Fibroblast of pulmonary artery (primary cell): Measurements from ENCODE around the gene GLIPR2.
A peak's percentile ranks its signal among the peaks of the same experiment; 100 is the strongest.

Source experiments
- DNase-seq: peaks from one replicate; pipeline ENCODE4 v3.0.0-alpha.2; 2010; ENCODE audit warnings: low read depth
- H3K4me3 ChIP-seq: replicated peaks from 2 replicates; pipeline ENCODE4 v1.5.1; 2011; ENCODE audit warnings: low read depth, mild to moderate bottlenecking, control low read depth, low read length, moderate library complexity
- TF ChIP-seq, protein P1 (sequence below): IDR thresholded peaks from 2 replicates; pipeline ENCODE4 v1.5.1; 2011; ENCODE audit warnings: mild to moderate bottlenecking, control low read depth, low read length, inconsistent platforms; ENCODE audit errors: missing control alignments

The GLIPR2 gene

DNA sequence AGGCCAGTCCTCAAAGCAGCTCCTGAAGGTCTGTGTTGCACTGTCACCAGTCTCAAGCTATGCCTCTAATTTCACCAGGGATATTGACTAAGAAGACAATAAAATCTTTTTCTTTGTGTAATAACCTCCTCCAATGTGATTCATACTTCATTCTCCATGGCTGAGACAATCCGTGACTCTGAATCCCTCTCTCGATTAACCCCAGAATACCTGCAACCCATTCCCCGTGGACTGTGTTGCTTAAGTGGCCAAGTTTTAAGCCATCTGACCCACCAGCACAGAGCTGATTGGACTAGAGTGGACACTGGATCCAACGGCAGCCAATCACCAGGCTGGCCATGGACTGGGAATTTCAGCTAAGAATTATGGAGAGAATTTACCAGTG lies 27.2 kb downstream of the GLIPR2 start:
- peak; percentile 63 for DNase-seq
- TF ChIP-seq, protein P1, sequence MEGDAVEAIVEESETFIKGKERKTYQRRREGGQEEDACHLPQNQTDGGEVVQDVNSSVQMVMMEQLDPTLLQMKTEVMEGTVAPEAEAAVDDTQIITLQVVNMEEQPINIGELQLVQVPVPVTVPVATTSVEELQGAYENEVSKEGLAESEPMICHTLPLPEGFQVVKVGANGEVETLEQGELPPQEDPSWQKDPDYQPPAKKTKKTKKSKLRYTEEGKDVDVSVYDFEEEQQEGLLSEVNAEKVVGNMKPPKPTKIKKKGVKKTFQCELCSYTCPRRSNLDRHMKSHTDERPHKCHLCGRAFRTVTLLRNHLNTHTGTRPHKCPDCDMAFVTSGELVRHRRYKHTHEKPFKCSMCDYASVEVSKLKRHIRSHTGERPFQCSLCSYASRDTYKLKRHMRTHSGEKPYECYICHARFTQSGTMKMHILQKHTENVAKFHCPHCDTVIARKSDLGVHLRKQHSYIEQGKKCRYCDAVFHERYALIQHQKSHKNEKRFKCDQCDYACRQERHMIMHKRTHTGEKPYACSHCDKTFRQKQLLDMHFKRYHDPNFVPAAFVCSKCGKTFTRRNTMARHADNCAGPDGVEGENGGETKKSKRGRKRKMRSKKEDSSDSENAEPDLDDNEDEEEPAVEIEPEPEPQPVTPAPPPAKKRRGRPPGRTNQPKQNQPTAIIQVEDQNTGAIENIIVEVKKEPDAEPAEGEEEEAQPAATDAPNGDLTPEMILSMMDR, result no peak
- no peak overlapping the region for H3K4me3 ChIP-seq

DNA sequence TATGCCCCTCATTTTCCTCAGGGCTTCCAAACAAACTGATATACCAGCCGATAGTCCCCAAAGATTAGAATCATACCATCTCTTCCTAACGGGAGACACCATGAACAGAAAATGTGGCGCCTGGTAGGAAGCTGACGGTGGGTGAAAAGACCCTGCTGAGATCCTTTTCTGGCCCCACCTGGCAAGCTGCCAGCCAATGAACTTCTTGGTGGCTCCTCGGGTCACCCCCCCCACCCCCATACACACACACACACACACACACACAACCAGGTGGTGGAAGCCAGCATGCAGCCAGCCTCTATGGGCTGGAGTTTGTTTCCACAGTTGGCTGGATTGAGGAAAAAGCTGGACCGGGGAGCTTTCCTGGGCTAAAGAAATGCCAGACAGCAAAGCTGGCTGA lies 27.8 kb downstream of the GLIPR2 start:
- H3K4me3 ChIP-seq, result no peak overlapping the region
- TF ChIP-seq, protein P1, result no peak
- DNase-seq, result no peak

DNA sequence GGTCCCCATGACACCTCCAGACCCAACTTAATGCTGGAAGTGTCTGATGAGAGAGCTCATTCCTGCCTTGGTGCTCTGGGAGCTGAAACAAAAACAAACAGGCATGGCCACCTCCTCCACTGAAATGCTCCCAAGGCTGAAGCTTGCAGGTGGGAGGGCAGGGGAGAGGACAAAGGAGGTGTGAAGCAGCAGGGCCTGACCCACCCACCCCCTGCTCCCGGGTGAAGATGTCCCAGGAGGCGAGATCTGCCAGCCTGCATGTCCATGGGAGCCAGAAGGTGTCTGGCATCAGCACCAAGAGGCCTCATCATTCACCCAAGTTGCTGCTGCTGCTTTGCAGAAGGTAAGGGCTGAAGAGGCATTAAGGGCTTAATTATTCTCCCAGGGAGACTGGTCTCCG lies 28.5 kb downstream of the GLIPR2 start:
- DNase-seq, result no peak
- no peak overlapping the region for H3K4me3 ChIP-seq
- TF ChIP-seq, protein P1, result no peak

DNA sequence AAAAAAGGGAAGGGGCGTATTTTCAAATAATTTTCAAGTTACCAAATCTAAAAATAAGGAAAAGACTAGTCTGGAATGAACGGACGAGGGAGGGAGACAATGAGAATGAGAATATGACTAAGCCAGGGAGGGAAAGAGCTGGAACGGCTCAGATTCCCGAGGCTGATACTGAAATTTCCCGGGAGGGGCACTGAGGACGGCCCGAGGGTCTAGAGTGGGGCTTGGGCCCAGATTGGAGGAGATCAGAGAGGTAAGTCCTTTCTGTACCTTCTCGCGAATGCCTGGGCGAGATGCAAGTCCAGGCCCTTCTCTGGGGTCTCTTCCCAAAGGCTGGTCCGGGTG lies 29.3 kb downstream of the GLIPR2 start:
- peak overlapping the region; percentile 58 for H3K4me3 ChIP-seq
- TF ChIP-seq, protein P1, result no peak
- DNase-seq, result peak; percentile 60

DNA sequence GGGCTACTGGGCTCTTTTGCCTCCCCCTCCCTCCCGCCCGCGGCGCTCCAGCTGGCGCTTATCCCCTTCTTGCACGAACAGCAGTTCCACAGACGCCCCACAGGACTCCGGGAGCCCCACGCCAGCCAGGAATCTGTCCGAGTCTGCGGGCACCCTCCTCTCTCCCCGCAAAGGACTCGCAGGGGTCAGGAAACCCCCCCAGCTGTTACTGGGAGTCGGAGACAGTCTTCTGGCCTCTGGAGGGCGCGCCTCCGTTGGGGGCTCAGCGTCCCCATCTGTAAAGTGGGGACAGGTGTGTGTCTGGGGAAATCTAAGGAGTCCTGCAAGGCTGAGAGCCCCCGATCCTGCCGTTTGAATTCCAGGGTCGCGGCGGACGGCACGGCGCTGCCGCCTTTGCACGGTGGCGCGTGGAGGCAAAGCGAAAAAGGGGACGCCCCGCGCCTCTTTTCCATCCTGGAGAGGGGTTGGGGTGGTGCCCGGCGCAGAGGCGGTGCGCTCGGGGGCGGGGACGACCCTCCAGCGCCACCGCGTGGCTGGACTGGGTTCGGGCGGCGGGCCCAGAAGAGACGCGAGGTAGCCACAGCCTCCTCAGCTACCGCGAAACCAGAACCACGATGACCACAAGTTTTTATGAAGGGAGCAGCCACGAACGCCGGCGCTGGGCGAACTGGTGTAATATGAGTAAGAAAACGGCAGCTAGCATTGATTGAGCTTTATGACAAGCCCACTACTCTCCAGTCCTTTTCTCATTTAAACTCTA lies 29.8 kb downstream of the GLIPR2 start:
- TF ChIP-seq, protein P1, result peak; percentile 50
- peak overlapping the region; percentile 58 for H3K4me3 ChIP-seq
- peak; percentile 82 for DNase-seq

DNA sequence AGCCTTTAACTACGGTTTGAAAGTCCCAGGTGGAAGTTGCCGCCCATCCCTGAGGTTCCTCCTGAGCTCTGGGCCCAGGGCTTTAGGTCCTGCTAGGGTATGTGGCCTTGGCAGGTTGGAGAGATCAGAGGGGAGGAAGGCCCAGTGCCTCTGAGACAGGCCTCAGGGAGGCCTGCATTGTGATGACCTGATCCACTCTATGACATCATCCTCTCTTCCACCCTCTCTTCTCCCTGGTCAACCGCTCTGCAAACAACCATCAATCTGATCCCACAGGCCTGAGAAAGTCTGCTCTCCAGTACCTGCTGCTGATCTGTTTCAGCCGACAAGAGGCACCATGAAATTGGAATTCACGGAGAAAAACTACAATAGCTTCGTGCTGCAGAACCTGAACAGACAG lies 32.6 kb downstream of the GLIPR2 start, which contains the start of gene CCIN:
Gene CCIN (plus strand): TSS at position 223 of the 400 bp plus-strand sequence. CDS start 115 bp downstream, at position 338.
- no peak for DNase-seq
- TF ChIP-seq, protein P1, result no peak
- no peak within 1 kb of the TSS for H3K4me3 ChIP-seq

DNA sequence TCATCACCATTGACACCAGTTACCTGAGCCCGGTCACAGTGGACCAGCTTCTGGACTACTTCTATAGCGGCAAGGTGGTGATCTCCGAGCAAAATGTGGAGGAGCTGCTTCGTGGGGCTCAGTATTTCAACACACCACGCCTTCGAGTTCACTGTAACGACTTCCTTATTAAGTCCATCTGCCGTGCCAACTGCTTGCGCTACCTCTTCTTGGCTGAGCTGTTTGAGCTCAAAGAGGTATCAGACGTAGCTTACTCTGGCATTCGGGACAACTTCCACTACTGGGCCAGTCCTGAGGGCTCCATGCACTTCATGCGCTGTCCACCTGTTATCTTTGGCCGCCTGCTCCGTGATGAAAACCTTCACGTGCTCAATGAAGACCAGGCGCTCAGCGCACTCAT lies 33.2 kb downstream of the GLIPR2 start:
- no peak overlapping the region for H3K4me3 ChIP-seq
- TF ChIP-seq, protein P1, result no peak
- DNase-seq, result no peak
